SK-N-SH treated with all-trans-retinoic acid at 6 μM for 48 hours (cell line): ENCODE results near the gene ARID3B.

Experiments
- GLIS3 ChIP-seq: fragments of 250-450 bp; sonication (Bioruptor Pico); IDR thresholded peaks from 2 replicates; pipeline ENCODE4 v1.5.0; 2020; ENCODE audit warnings: mild to moderate bottlenecking, moderate library complexity
- TOX ChIP-seq: fragments of 250-450 bp; sonication (Bioruptor Pico); IDR thresholded peaks from 2 replicates; pipeline ENCODE4 v1.8.0; 2021; ENCODE audit warnings: mild to moderate bottlenecking, moderate library complexity, borderline replicate concordance
- ZFP3 ChIP-seq: fragments of 250-450 bp; sonication (Bioruptor Pico); IDR thresholded peaks from 2 replicates; pipeline ENCODE4 v1.5.0; 2020; ENCODE audit warnings: mild to moderate bottlenecking, moderate library complexity

GRCh38 chr15:74622758-74623157, 81.7 kb downstream of the ARID3B start:
- TF ChIP-seq TOX (CRISPR knock-in tag) (no peak), ZFP3 (no peak), GLIS3 (no peak)
